SK-N-SH (cell line): ENCODE results near the gene ING5.

Source experiments
- CTCF ChIP-seq: fragments of 200-600 bp; sonication (generic); IDR thresholded peaks from 2 replicates; pipeline ENCODE4 v1.6.1; 2017; ENCODE audit warnings: antibody characterized with exemption, mild to moderate bottlenecking, moderate library complexity
- EZH2phosphoT487 ChIP-seq: fragments of 200-600 bp; sonication (generic); IDR thresholded peaks from 2 replicates; pipeline ENCODE4 v1.6.1; 2017; ENCODE audit warnings: low read depth, mixed run types, mild to moderate bottlenecking, antibody characterized with exemption, moderate library complexity, borderline replicate concordance
- FOXM1 ChIP-seq: IDR thresholded peaks from 2 replicates; pipeline ENCODE4 v1.4.0; 2012; ENCODE audit warnings: low read depth, mild to moderate bottlenecking
- JUND ChIP-seq: IDR thresholded peaks from 2 replicates; pipeline ENCODE4 v1.4.0; 2012
- POLR2AphosphoS5 ChIP-seq: IDR thresholded peaks from 2 replicates; pipeline ENCODE4 v1.6.1; 2012; ENCODE audit warnings: low read depth, low read length
- RAD21 ChIP-seq: IDR thresholded peaks from 2 replicates; pipeline ENCODE4 v1.6.1; 2012; ENCODE audit warnings: mild to moderate bottlenecking, low read length
- USF2 ChIP-seq: fragments of 150-350 bp; IDR thresholded peaks from 2 replicates; pipeline ENCODE4 v1.6.1; 2017; ENCODE audit warnings: antibody characterized with exemption, low read length, low read depth, borderline replicate concordance
- TF ChIP-seq, protein P1 (sequence below): IDR thresholded peaks from 2 replicates; pipeline ENCODE4 v1.6.1; 2012; ENCODE audit warnings: mild to moderate bottlenecking, low read depth, low read length, moderate library complexity

- TF ChIP-seq CTCF: no peak
- TF ChIP-seq POLR2AphosphoS5: no peak
- no peak for TF ChIP-seq FOXM1
- no peak for TF ChIP-seq RAD21
- TF ChIP-seq USF2: no peak
- TF ChIP-seq, protein P1, sequence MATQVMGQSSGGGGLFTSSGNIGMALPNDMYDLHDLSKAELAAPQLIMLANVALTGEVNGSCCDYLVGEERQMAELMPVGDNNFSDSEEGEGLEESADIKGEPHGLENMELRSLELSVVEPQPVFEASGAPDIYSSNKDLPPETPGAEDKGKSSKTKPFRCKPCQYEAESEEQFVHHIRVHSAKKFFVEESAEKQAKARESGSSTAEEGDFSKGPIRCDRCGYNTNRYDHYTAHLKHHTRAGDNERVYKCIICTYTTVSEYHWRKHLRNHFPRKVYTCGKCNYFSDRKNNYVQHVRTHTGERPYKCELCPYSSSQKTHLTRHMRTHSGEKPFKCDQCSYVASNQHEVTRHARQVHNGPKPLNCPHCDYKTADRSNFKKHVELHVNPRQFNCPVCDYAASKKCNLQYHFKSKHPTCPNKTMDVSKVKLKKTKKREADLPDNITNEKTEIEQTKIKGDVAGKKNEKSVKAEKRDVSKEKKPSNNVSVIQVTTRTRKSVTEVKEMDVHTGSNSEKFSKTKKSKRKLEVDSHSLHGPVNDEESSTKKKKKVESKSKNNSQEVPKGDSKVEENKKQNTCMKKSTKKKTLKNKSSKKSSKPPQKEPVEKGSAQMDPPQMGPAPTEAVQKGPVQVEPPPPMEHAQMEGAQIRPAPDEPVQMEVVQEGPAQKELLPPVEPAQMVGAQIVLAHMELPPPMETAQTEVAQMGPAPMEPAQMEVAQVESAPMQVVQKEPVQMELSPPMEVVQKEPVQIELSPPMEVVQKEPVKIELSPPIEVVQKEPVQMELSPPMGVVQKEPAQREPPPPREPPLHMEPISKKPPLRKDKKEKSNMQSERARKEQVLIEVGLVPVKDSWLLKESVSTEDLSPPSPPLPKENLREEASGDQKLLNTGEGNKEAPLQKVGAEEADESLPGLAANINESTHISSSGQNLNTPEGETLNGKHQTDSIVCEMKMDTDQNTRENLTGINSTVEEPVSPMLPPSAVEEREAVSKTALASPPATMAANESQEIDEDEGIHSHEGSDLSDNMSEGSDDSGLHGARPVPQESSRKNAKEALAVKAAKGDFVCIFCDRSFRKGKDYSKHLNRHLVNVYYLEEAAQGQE: no peak
- TF ChIP-seq JUND: no peak
- no peak for TF ChIP-seq EZH2phosphoT487
Observed at GRCh38 chr2:241720099-241720498, 18.3 kb downstream of the ING5 start.
